Adrenal gland (tissue), 5 donors: ENCODE measurements around the gene ARHGAP26.

ENCODE experiments used
- POLR2A ChIP-seq, 2 donors: fragments of 450-650 bp; IDR thresholded peaks; one replicate each; pipeline ENCODE4 v1.6.1; 2017; ENCODE audit warnings: antibody characterized with exemption in 2 of 2, mild to moderate bottlenecking in 2 of 2, moderate library complexity in 1 of 2
- TF ChIP-seq, protein P1 (sequence below), 6 experiments: fragments of 450-650 bp in 4 of 6; fragments of 200-600 bp in 2 of 6; sonication (generic) in 1 of 6; IDR thresholded peaks; 1 replicate in 5 of 6; 2 replicates in 1 of 6; pipeline versions ENCODE4 v1.5.1 to v1.8.0; 2016 to 2021; ENCODE audit warnings: antibody characterized with exemption in 6 of 6, mild to moderate bottlenecking in 2 of 6, moderate library complexity in 1 of 6
- donor health status: DM: no; HTN: no; CAD: no.

DNA sequence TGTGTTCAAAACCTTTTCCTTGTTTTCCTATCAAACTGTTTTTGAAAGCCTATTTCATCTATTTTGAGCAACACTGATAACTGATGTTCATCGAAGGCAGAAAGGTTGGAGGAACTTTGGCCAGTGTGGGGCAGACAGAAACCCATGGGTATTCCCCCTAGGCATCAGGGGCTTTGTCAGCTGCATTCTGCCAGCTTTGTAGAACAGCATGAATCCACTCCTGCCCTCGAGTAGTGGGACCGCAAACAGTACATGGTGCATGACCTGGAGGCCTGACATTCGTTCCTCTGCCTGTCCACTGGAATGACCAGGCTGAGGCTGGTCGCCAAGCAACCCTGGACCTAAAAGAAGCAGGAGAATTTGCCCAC is 22.7 kb downstream of the ARHGAP26 start:
- TF ChIP-seq, protein P1, sequence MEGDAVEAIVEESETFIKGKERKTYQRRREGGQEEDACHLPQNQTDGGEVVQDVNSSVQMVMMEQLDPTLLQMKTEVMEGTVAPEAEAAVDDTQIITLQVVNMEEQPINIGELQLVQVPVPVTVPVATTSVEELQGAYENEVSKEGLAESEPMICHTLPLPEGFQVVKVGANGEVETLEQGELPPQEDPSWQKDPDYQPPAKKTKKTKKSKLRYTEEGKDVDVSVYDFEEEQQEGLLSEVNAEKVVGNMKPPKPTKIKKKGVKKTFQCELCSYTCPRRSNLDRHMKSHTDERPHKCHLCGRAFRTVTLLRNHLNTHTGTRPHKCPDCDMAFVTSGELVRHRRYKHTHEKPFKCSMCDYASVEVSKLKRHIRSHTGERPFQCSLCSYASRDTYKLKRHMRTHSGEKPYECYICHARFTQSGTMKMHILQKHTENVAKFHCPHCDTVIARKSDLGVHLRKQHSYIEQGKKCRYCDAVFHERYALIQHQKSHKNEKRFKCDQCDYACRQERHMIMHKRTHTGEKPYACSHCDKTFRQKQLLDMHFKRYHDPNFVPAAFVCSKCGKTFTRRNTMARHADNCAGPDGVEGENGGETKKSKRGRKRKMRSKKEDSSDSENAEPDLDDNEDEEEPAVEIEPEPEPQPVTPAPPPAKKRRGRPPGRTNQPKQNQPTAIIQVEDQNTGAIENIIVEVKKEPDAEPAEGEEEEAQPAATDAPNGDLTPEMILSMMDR (IDR thresholded peaks at IDR 0.05): no peak
- TF ChIP-seq POLR2A (IDR thresholded peaks at IDR 0.05): no peak
